Astrocyte (in vitro differentiated cells and primary cell): ENCODE results near the gene PLEKHM2. TPM values are rescaled to one million over a fixed set of nuclear protein-coding genes. Genes with fewer than 3 reads are reported as not detected.

Source experiments
- DNase-seq: peaks from one replicate; pipeline ENCODE4 v3.0.0-alpha.2; 2010; ENCODE audit warnings: low read depth
- FAIRE-seq: peaks from 2 replicates; lab custom pipeline; 2011; peaks lifted over from hg19 to GRCh38; lab: Jason Lieb, UNC
- H2AFZ ChIP-seq: 2 replicates; pipeline ENCODE4 v1.6.0; 2012; ENCODE audit warnings: low read depth, low read length, inconsistent platforms
- H3K27ac ChIP-seq: 2 replicates; pipeline ENCODE4 v1.5.1; 2011; ENCODE audit warnings: low read depth, low read length, inconsistent platforms
- H3K27me3 ChIP-seq: 2 replicates; pipeline ENCODE4 v1.6.0; 2011; ENCODE audit warnings: low read length, inconsistent platforms; ENCODE audit not compliant: insufficient read depth
- H3K36me3 ChIP-seq: 2 replicates; pipeline ENCODE4 v1.5.1; 2011; ENCODE audit warnings: low read length, inconsistent platforms; ENCODE audit not compliant: insufficient read depth
- H3K4me1 ChIP-seq: 2 replicates; pipeline ENCODE4 v1.5.1; 2011; ENCODE audit warnings: low read length, inconsistent platforms; ENCODE audit not compliant: insufficient read depth
- H3K4me2 ChIP-seq: 2 replicates; pipeline ENCODE4 v1.6.0; 2012; ENCODE audit warnings: low read length, inconsistent platforms
- H3K4me3 ChIP-seq: 2 replicates; pipeline ENCODE4 v1.5.1; 2011; ENCODE audit warnings: low read depth, mild to moderate bottlenecking, low read length, inconsistent platforms; ENCODE audit not compliant: insufficient read depth
- H3K79me2 ChIP-seq: 2 replicates; pipeline ENCODE4 v1.6.0; 2012; ENCODE audit warnings: mild to moderate bottlenecking, low read length, inconsistent platforms; ENCODE audit not compliant: insufficient read depth
- H3K9ac ChIP-seq: 2 replicates; pipeline ENCODE4 v1.6.0; 2012; ENCODE audit warnings: mild to moderate bottlenecking, low read length, inconsistent platforms
- H3K9me3 ChIP-seq: 2 replicates; pipeline ENCODE4 v1.5.1; 2012; ENCODE audit warnings: low read depth, mild to moderate bottlenecking, low read length, inconsistent platforms; ENCODE audit not compliant: insufficient read depth
- H4K20me1 ChIP-seq: 2 replicates; pipeline ENCODE4 v1.6.0; 2012; ENCODE audit warnings: low read length, inconsistent platforms; ENCODE audit not compliant: insufficient read depth
- H3K27ac Mint-ChIP-seq: one replicate; pipeline ENCODE4 v1.8.0; 2021; ENCODE audit warnings: mild to moderate bottlenecking, mixed read lengths; ENCODE audit not compliant: unreplicated experiment
- H3K27me3 Mint-ChIP-seq: one replicate; pipeline ENCODE4 v1.8.0; 2021; ENCODE audit warnings: low read depth, mixed read lengths; ENCODE audit not compliant: unreplicated experiment
- H3K36me3 Mint-ChIP-seq: one replicate; pipeline ENCODE4 v1.8.0; 2021; ENCODE audit warnings: low read depth, mixed read lengths; ENCODE audit not compliant: unreplicated experiment
- H3K4me1 Mint-ChIP-seq: one replicate; pipeline ENCODE4 v1.8.0; 2021; ENCODE audit warnings: low read depth, mixed read lengths; ENCODE audit not compliant: unreplicated experiment
- H3K4me3 Mint-ChIP-seq: one replicate; pipeline ENCODE4 v1.8.0; 2021; ENCODE audit warnings: mild to moderate bottlenecking, moderate library complexity, mixed read lengths; ENCODE audit not compliant: unreplicated experiment
- H3K9me3 Mint-ChIP-seq: one replicate; pipeline ENCODE4 v1.8.0; 2021; ENCODE audit warnings: mild to moderate bottlenecking, mixed read lengths; ENCODE audit not compliant: unreplicated experiment
- CTCF ChIP-seq: IDR thresholded peaks from 2 replicates; pipeline ENCODE4 v1.5.1; 2011; ENCODE audit warnings: low read depth, mild to moderate bottlenecking, inconsistent platforms, low read length, moderate library complexity; ENCODE audit not compliant: insufficient read depth
- EZH2 ChIP-seq: IDR thresholded peaks from 2 replicates; pipeline ENCODE4 v1.6.1; 2012; ENCODE audit warnings: mild to moderate bottlenecking, low read length, inconsistent platforms; ENCODE audit not compliant: insufficient read depth
- total RNA-seq: library from RNA; stranded (reverse); gene quantifications from 2 replicates; pipeline ENCODE4 v1.2.1, GENCODE V29; 2021

Gene PLEKHM2
- total RNA-seq, 1 donor from 2014 or later, result 48.3 TPM

- H2AFZ ChIP-seq, result no peak overlapping the region
- H3K4me1 ChIP-seq, result peaks cover 3% of the 10 kb centered on the region
- no peak overlapping the region for H3K27ac Mint-ChIP-seq
- H3K4me3 Mint-ChIP-seq, result no peak overlapping the region
- no peaks in the 10 kb centered on the region for H3K79me2 ChIP-seq
- no peak overlapping the region for H3K4me3 ChIP-seq
- H3K4me1 Mint-ChIP-seq, result no peaks in the 10 kb centered on the region
- H3K36me3 ChIP-seq, result peaks cover 23% of the 10 kb centered on the region
- no peak overlapping the region for H3K27ac ChIP-seq
- H3K9ac ChIP-seq, result no peak overlapping the region
- H3K9me3 Mint-ChIP-seq, result no peaks in the 10 kb centered on the region
- DNase-seq (no peak), FAIRE-seq (no peak)
- H3K27me3 ChIP-seq, result no peaks in the 10 kb centered on the region
- TF ChIP-seq EZH2 (no peak), CTCF (no peak)
- H3K9me3 ChIP-seq, result no peaks in the 10 kb centered on the region
- no peak overlapping the region for H3K4me2 ChIP-seq
- H4K20me1 ChIP-seq, result no peaks in the 10 kb centered on the region
- H3K36me3 Mint-ChIP-seq, result peaks cover 7% of the 10 kb centered on the region
- no peaks in the 10 kb centered on the region for H3K27me3 Mint-ChIP-seq
Observed at GRCh38 chr1:15654091-15654690, 29.9 kb upstream of the PLEKHM2 start.

- H3K9ac ChIP-seq, result no peak overlapping the region
- Mint-ChIP-seq H3K4me3 (no peak overlapping the region), H3K27ac (no peak overlapping the region), H3K36me3 (peaks cover 22% of the 10 kb centered on the region), H3K4me1 (no peaks in the 10 kb centered on the region), H3K27me3 (no peaks in the 10 kb centered on the region), H3K9me3 (no peaks in the 10 kb centered on the region)
- no peaks in the 10 kb centered on the region for H4K20me1 ChIP-seq
- H3K4me2 ChIP-seq, result no peak overlapping the region
- H3K79me2 ChIP-seq, result no peaks in the 10 kb centered on the region
- H3K4me1 ChIP-seq, result peaks cover 3% of the 10 kb centered on the region
- no peak overlapping the region for H2AFZ ChIP-seq
- no peak for TF ChIP-seq CTCF
- no peak for TF ChIP-seq EZH2
- DNase-seq (no peak), FAIRE-seq (no peak)
- H3K4me3 ChIP-seq, result no peak overlapping the region
- no peaks in the 10 kb centered on the region for H3K9me3 ChIP-seq
- H3K36me3 ChIP-seq, result peaks cover 44% of the 10 kb centered on the region
- H3K27ac ChIP-seq, result no peak overlapping the region
- no peaks in the 10 kb centered on the region for H3K27me3 ChIP-seq
Observed at GRCh38 chr1:15656464-15656863, 27.7 kb upstream of the PLEKHM2 start.

DNA sequence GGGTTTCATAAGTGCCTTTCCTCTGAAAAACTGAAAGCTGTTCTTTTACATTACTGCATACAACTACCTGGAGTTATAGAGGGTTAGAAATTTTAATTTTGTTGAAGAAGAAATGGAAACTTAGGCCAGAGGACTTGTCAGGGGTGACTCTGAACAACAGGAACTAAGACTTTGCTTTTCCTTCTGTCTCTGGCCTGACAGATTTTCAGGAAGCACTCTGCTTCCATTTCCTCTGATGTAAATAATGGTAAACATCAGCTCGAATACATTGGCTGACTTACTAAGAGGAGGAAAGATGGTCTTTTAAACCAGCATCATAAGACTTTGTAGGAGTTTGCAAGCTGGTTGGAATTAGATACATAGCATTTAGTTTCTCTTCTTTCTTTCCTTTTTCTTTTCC is 27.1 kb upstream of the PLEKHM2 start:
- H3K27ac Mint-ChIP-seq, result no peak overlapping the region
- TF ChIP-seq CTCF (no peak), EZH2 (no peak)
- Histone ChIP-seq H3K4me2 (no peak overlapping the region), H3K9me3 (no peaks in the 10 kb centered on the region), H3K9ac (no peak overlapping the region), H4K20me1 (no peaks in the 10 kb centered on the region), H3K27ac (no peak overlapping the region), H3K4me3 (no peak overlapping the region), H3K79me2 (no peaks in the 10 kb centered on the region), H2AFZ (no peak overlapping the region), H3K27me3 (no peaks in the 10 kb centered on the region), H3K36me3 (peaks cover 45% of the 10 kb centered on the region), H3K4me1 (peaks cover 3% of the 10 kb centered on the region)
- no peaks in the 10 kb centered on the region for H3K27me3 Mint-ChIP-seq
- no peaks in the 10 kb centered on the region for H3K9me3 Mint-ChIP-seq
- FAIRE-seq (no peak), DNase-seq (no peak)
- no peaks in the 10 kb centered on the region for H3K4me1 Mint-ChIP-seq
- H3K4me3 Mint-ChIP-seq, result no peak overlapping the region
- H3K36me3 Mint-ChIP-seq, result peaks cover 22% of the 10 kb centered on the region
